Measurements from ENCODE around the gene TM7SF3.
"Not testable (repeated sequence)": the region's sequence is repeated elsewhere in the genome, so short reads cannot be mapped to it uniquely, and the experiment has no call there.

The TM7SF3 gene

DNA sequence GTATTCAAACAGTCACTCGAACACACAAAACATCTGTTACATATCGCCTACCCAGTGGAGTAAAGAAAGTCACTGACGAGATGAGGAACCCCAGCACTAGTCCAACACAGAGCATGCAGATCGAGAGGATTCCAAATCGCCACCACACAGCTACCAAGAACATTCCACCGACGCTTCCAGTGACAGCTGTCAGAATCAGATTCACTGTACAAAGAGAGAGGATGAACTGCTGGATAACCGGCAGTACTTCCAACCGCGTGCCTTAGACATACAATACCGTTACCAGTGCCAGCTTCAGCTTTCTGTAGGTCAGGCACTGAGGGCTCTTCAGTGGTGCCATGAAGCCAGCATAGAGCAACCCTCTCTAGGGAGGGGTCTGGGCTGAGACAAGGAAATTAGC is 34.5 kb downstream of the TM7SF3 start:
- no peak for DNase-seq (ENCODE audit: low read depth in 3 of 3)

GRCh38 chr12:26978801-26979200 is 35.4 kb downstream of the TM7SF3 start:
- no peak for DNase-seq (ENCODE audit: low read depth in 3 of 3)

DNA sequence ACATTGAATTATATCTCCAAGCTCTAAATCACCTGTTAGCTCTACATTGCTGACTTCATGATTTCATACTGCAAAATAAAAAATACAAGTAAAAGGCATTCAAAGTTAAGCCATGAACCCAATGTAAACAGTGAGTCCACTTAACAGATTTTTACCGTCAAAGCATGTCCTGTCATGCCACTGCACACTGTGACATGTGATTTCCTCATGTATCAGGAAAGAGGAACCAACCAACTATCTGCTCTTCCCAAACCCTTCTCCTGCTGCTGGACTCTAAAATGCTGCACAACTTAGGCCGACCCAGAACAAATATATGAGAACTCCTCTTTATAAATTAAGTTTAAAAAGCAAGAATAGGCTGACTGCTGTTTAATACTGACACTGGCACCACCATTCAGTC is 37.5 kb downstream of the TM7SF3 start:
- DNase-seq (ENCODE audit: low read depth in 3 of 3) = no peak

DNA sequence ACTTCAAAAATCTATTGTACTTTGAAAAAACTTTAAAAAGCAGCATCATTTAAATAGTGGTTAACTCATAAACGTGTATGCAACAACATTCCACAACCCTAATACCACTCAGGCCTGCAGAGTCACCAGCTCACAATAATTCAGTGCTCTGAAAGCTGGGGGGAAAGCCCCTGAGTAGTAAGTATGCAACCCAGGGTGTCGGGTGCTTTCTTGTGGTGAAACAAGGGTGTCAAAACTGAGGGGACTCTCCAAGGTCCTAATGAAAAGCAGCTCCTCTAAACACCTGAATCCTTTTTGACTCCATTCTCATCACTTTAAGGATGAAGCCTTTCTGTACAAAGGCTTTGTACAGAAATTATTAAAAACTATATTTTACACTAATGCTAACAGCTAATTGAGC is 42.2 kb downstream of the TM7SF3 start:
- peak; percentile 42 to 58 (median 44) for DNase-seq (ENCODE audit: low read depth in 3 of 3)

DNA sequence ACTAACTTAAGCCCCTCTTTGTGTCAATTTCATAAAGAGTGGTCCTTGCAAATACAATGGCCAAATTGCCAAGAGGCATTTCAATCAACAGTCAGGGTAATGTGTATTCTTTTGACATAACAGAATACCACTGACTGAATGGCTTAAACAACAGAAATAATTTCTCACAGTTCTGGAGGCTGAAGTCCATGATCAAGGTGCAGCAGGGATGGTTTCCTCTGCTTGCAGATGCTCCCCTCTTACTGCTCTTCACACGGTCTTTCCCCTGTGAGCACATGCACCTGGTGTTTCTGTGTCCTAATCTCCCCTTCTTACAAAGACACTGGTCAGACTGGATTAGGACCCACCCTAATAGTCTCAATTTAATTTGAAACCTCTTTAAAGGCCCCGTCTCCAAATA is 44.0 kb downstream of the TM7SF3 start:
- no peak for DNase-seq (ENCODE audit: low read depth in 3 of 3)

GRCh38 chr12:26966842-26967241 is 47.3 kb downstream of the TM7SF3 start:
- no peak for DNase-seq (ENCODE audit: low read depth in 3 of 3)

DNA sequence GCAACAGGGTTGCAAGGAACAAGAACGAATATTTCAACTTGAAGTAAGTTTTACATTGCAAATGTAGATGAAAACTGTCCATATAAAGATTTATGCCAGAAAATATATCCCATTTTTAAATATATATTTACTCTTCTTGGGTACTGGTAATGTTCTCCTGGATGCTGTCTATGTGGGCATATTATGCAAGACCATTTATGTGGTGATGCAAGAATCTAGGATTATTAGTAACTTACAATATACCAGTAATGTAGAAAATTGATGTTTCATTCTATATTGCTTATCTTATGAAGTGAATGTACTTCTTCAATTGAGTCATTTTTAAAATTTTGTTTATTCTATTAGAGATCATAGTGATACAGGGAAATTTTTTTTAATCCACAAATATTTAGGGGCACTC is 50.8 kb downstream of the TM7SF3 start:
- no peak for DNase-seq (ENCODE audit: low read depth in 3 of 3)

DNA sequence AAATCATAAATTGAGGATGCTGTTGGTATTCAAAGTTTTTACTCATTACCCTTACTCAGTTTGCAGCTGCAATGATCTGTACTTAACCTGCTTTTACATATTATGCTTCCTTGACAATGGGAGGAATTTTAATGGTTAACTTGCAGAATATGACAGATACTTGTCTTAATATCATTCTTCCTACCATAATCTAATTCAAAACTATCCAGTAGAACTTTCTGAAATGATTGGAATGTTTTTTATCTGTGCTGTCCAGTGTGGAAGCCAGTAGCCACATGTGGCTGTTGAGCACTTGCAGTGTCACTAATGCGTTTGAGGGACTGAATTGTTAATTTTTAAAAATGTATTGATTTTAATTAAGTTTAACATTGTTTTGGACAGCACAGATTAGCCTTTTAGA is 52.4 kb downstream of the TM7SF3 start:
- no peak for DNase-seq (ENCODE audit: low read depth in 3 of 3)

- DNase-seq (ENCODE audit: low read depth in 3 of 3) = not testable (repeated sequence)
These were observed 52.8 kb downstream of the TM7SF3 start for GRCh38 chr12:26961391-26961790.

GRCh38 chr12:26954027-26954426 is 60.2 kb downstream of the TM7SF3 start:
- DNase-seq (ENCODE audit: low read depth in 3 of 3) = no peak

- DNase-seq (ENCODE audit: low read depth in 3 of 3) = no peak
These were observed 60.7 kb downstream of the TM7SF3 start for GRCh38 chr12:26953447-26953846.

GRCh38 chr12:26948309-26948708 is 65.9 kb downstream of the TM7SF3 start:
- no peak for DNase-seq (ENCODE audit: low read depth in 3 of 3)

GRCh38 chr12:26941215-26941594 is 73.0 kb downstream of the TM7SF3 start:
- DNase-seq (ENCODE audit: low read depth in 3 of 3) = no peak

DNA sequence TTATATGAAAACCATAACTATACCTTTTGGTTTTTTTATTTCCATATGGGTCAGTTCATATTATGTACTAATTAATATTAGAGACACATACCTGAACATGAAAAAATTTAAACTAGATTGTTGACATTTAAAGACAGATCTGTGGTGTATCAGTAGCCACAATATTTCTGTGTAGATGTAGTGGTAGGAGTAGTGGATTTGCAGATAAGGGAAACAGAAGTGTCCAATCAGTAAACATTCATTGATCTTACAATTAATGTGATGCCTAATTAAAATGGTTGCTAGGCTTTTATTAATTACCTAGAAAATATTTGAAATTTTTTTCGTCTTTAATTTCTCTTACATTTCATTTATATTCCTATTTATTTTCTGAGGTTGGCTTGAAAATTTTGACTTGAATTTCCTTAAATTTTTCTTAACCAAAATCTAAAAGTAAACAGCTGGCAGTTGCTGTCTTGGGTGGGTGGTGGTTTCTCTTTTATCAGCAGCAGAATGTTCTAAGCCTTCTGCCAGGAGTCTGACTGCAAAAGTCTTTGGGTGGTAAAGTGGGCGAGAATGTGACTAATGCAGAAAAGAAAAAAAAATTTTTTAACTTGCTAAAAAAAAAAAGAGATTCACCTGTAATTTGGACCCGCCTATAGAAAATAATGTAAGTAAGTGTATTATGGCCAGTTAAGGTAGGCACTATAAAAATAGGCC is 73.5 kb downstream of the TM7SF3 start:
- peak in 1 of 3 experiments; percentile 5 for DNase-seq (ENCODE audit: low read depth in 3 of 3)

- no peak for DNase-seq (ENCODE audit: low read depth in 3 of 3)
These were observed 74.2 kb downstream of the TM7SF3 start for GRCh38 chr12:26939953-26940352.

- DNase-seq (ENCODE audit: low read depth in 3 of 3) = no peak
These were observed 74.9 kb downstream of the TM7SF3 start for GRCh38 chr12:26939192-26939832.

DNA sequence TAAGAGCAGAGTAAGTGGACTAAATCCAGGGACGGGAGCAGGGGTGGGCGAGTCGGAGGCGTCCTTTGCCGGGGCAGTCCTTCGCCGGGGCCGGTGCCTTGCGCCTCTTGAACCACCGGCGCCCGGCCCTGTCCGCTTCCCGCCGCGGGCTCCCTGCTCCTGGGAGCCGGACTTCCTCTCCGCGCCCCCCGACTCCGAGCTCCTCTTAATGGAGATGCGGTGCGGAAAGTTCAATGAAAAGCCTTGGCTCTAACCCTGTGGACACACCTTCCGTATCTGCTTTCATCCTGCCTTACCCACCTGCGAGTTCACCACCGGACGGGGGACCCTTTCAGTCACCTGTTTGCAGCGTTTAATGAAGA is 75.5 kb downstream of the TM7SF3 start:
- peak in 1 of 3 experiments; percentile 19 for DNase-seq (ENCODE audit: low read depth in 3 of 3)

DNA sequence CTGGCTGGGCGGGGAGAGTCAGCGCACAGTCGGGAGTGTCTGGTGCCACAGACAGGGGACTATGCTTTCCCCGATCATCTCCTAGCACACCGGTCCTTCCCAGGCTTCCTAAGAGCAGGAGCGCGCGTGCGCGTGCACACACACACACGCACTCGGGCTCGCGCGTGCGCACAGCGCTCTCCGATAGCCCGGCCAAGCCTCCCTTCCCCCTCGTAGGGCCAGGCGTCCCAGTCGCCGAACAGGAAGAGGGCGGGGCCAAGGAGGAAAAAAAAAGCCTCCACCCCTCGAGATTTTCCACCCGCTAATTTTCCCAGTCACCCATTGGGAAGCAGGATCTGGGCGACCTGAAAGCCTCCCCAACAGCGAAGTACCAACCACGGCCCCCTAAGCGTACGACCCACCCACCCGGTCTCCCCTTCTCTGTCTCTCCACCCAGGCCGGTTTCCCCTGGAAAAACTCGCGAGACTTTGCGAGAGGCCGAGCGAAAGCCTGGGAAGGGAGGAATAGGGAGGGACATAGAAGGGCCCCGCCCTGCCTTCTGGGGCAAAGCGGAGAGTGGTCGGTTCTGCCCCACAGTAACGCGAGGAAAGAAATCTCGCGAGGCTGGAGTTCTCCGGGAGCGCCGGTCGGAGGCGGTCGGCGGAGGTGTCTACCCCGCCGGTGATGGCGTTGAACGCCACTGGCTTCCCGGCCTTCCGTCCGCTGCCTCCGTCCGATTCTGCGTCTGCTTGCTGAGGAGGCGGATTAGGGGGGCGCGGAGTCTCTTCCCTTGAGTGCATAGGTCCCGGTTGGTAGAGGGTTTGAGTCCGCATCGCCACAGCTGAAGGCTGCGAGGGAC is 76.1 kb downstream of the TM7SF3 start, which contains the start of the genes FGFR1OP2 and INTS13:
Gene FGFR1OP2 (plus strand): TSS at position 608 of the 838 bp plus-strand sequence. CDS start 15,689 bp downstream, outside the sequence.
Gene INTS13 (minus strand): TSS at position 119 of the 838 bp plus-strand sequence. CDS start 1,178 bp downstream, outside the sequence.
- peak; percentile 91 to 98 (median 95) for DNase-seq (ENCODE audit: low read depth in 3 of 3)

- no peak for DNase-seq (ENCODE audit: low read depth in 3 of 3)
These were observed 76.7 kb downstream of the TM7SF3 start for GRCh38 chr12:26937443-26937862.

GRCh38 chr12:26936559-26937442 is 77.4 kb downstream of the TM7SF3 start:
- no peak for DNase-seq (ENCODE audit: low read depth in 3 of 3)

DNA sequence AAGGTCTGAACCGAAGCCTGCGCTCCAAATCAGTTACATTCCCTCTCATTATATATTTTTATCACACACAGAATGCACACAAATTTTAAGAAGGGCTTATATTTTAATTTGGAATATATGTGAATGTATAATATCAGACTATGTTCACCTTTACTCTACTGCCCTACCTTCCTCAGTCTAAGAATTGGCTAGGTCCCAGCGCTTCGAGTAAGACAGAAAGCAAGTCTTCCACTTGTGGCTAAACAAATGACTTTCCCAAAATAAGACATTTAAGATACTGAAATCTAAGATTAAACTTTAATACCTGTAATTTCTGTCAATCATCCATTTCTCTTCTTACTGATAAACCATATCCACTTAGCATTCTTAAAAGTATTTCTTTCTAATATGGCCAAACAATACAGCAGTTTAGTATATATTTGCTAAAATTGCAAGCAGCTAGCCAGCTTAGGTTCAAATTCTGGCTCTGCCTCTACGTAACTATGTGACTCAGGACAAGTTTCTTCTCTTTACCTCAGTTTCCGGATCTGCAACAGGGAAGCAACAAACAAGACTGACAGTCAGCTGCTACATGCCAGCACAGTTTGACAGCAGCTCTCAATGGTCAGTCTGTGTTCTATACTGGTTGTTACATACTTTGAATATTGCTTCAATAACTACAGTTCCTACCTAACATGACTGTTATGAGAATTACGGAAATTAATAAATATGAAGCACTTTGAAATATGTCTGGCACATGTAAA is 78.4 kb downstream of the TM7SF3 start:
- no peak for DNase-seq (ENCODE audit: low read depth in 3 of 3)
